DMS79 treated with DMSO at 0.1 percent for 48 hours (cell line): ENCODE data around the gene HOXA4.

ENCODE experiments used
- DNase-seq: peaks from one replicate; lab custom pipeline; 2025; lab: John Stamatoyannopoulos, UW

The HOXA4 gene

GRCh38 chr7:27157702-27158431 lies 27.3 kb upstream of the HOXA4 start:
- DNase-seq: no peak

- DNase-seq: no peak
Measured at GRCh38 chr7:27156916-27157701, 26.6 kb upstream of the HOXA4 start.

DNA sequence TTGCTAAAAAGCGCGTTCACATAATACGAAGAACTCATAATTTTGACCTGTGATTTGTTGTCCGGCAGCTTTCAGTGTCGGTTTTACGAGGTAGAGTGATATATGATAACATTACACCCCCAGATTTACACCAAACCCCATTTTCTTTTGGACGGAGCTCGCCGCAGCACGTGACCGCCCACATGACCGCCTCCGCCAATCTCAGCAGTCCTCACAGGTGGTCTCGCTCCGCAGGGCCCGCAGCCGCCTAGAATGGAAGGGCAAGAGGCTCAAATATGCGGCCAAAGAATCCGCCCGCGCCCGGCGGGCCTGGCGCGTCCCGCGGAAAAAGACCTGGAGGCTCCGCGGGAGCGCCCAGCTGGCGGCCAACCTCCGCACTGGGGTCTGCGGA lies 25.9 kb upstream of the HOXA4 start, which contains the start of gene HOXA7:
Gene HOXA7 (minus strand): TSS at position 168 of the 391 bp plus-strand sequence. CDS start 130 bp downstream, at position 38.
- DNase-seq: no peak

DNA sequence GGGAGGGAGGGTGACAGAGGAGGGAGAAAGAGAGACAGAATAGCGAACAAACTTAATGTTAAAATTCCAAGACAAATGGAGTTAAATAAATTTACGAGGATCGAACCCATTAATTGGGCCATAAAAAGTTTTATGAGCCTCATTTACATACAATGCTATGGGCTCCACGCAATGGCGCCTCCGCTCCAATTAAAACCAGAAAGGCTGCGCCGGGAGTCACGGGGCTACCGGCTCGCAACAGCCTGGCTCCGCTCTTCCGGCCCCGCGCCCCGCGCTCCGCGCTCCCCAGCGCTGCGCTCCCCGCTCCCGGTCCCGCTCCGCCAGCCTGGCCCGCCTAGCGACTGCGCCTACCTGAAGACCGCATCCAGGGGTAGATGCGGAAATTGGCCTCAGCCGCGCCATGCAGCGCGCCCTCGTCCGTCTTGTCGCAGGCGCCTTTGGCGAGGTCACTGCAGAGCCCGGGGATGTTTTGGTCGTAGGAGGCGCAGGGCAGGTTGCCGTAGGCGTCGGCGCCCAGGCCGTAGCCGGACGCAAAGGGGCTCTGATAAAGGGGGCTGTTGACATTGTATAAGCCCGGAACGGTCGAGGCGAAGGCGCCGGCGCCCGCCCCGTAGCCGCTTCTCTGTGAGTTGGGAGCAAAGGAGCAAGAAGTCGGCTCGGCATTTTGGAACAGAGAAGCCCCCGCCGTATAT lies 25.4 kb upstream of the HOXA4 start:
- DNase-seq: no peak

DNA sequence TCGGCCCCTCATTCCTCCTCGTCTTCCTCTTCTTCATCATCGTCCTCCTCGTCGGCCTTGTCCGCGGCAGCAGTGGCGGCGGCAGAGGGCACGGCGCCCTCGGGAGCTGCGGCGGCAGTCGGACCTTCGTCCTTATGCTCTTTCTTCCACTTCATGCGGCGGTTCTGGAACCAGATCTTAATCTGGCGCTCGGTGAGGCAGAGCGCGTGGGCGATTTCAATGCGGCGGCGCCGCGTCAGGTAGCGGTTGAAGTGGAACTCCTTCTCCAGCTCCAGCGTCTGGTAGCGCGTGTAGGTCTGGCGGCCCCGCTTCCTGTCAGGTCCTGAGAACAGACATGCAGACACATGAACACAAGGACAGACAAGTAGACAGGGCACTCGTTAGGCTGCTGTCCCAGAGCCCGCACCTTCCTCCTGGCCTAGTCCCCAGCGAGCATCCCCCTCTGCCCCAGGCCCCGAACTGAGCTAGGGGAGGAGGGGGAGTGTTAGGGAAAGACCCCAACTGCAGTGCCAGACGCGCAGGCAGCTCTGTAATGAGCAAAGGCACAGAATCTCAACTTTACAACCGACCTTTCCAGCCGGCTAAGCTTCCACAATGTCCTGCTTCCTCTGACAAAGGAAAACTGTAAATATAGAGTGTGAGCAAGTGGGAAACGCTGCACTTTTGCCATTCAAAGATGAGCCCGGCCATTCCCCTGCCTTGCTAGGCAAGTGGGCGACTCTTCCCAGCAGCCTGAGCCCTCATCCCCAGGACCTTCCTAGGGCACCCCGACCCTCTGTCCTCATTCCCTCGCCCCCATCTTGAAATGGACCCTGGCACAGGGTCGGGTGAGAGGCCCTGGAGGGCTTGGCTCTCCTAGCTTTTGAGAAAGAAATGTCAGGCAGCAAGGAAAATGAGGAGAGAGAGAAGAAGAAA lies 24.6 kb upstream of the HOXA4 start:
- no peak for DNase-seq

- DNase-seq: no peak
Measured at GRCh38 chr7:27154369-27154768, 23.8 kb upstream of the HOXA4 start.

- DNase-seq: no peak
Measured at GRCh38 chr7:27153526-27153925, 23.0 kb upstream of the HOXA4 start.

- no peak for DNase-seq
Measured at GRCh38 chr7:27152816-27153442, 22.4 kb upstream of the HOXA4 start.

- DNase-seq: peak; percentile 42
Measured at GRCh38 chr7:27151931-27152815, 21.6 kb upstream of the HOXA4 start, which contains the start of gene HOXA3. HOXA3 (minus strand) TSS chr7:27152583; CDS start chr7:27110640, 41,943 bp downstream.

- DNase-seq: peak; percentile 76
Measured at GRCh38 chr7:27151341-27151930, 20.9 kb upstream of the HOXA4 start.

GRCh38 chr7:27150568-27151340 lies 20.2 kb upstream of the HOXA4 start:
- peak; percentile 81 for DNase-seq

DNA sequence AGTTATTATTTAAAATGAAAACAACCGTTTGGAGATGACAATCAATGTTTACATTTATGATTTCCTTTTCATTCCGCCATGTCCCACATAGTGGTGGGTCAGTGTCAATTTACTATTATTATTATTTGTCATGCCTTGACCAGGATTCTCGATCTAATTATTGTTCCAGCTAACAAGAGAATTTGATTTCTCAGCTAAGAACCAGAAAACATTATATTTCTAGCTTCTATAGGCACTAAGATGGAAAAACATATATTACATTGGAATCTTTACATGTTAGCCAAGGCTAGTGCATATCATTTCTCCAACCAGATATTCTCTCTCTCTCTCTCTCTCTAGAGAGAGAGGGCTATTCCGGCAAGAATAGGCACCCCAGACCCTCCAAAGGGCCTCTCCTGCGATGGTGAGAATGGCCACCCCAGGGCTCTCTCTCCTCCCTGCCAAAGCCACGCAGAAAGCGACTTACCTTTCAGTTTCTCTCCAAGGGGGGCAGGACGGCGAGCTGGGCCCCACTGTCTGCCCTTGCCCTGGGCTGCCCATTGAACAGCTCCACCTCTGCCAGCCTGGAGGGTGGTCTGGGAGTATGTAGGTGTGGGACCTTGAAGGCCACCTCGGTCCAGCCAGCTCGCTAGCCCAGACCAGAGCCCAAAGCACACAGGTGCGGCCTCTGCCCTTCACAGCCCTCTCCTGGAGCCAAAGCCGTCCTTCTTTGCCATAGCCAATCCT lies 19.4 kb upstream of the HOXA4 start:
- DNase-seq: peak; percentile 72

- DNase-seq: peak; percentile 64
Measured at GRCh38 chr7:27148756-27149641, 18.4 kb upstream of the HOXA4 start.

DNA sequence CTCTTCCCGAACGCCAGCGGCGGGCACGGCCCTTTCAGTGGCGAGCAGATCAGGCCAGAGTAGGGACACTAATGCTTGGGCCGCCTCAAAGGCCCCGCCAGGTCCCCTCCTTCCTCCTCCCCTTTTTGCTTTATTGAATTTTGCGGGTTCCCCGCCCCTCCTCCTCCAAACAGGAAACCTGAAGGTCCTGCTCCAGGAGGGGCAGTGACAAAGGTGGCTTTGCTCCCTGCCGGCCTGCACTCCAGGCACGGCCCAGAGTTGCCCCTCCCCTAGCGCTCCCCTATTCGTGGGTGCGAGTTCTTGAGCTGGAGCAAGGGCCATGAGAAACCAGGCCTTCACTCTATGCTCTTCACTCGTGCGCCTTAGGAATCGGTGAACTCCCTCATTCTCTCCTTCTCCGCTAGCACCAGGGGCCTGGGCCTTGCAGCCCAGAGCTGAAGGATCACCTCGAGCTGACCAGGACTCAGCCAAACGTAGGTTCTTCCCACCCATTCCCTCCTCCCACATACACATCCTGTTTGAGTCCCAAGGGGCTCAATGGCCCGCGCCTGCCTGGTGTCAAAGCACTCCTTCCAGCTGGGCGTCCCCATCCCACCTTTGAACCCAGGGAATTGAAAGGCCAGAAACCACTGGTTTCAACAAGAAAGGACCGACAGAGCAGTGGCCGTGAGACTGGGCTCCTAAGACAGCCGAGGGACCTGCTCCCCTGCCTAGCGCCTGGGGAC lies 17.6 kb upstream of the HOXA4 start:
- peak; percentile 35 for DNase-seq

DNA sequence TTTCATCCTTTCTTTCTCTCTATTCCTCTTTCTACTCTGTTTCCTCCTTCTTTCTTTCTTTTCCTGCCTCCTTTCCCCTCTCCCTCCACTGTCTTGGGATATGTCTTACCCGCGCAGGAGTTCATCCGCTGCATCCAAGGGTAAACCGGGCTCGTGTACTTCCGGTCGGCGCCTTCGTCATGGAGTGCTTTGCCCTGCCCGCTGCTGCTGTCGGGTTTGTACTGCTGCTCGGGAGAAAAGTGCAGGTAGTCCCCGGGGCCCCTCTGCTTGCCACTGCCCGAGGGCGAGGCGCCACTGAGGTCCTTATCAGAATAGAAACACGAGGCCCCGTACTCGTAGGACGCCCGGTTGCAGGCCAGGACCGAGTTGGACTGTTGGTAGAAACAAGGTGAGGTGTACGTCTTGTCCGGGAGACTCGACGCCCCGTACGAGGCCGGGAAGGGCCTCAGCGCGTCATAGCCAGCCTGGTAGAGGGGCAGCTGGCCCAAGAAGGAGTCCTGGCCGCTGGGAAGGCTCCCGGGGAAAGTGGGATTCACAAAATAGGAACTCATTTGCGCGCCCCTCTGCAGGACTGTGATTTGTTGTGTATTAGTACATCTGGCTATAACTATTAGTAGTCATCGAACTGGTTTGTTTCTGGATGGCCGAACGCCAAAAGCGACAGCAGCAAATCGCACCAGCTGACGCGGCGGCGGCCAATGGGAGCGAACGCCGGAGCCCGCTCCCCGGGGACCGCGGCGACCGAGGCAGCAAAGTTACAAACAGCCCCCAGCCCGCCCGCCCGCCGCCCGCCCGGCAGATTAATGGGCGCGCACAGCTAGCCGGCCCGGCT lies 16.9 kb upstream of the HOXA4 start, which contains the start of gene HOXA6:
Gene HOXA6 (minus strand): TSS at position 576 of the 832 bp plus-strand sequence. CDS start 25 bp downstream, at position 551.
- DNase-seq: peak; percentile 60
